ENCODE measurements around the gene AMOT. TPM values are rescaled to one million over a fixed set of nuclear protein-coding genes. Genes with fewer than 3 reads are reported as not detected.

Gene AMOT
- total RNA-seq, 2 donors from 2014 or later: 1.4 to 2.7 TPM

DNA sequence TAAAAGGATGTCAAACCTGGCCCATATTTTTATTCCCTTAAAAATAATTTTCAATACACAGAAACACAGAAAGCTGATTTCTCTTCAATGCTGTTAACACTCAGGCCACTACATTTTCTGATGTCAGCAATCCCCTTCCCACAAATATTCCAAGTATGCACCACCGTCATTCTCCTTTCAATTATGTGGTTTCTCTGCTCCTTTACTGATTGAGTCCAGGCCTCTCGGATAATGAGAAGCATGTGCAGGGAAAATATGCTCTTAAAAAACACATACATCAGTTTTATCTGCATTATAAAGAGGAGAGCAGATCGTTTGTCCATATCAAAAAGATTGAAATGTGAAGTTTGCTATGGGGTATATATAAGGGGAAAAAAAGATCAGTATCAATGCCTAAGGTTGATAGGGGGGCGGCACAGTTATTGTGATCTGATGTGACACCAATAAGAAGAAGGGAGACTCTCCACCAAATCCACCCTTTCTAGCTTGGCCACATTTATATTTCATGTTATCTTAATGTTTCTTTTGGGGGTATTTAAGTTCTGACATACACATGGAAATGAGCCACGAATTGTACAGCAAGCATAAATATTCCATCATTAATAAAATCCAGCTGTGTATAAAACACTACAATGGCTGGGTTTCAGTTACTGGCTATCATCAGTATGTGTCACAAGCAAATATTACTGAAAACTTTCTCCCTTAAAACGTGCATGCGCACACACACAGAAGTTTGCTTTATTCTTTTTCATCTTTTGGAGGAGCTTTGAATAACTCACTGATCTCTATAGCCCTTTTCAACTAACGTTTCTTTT lies 6.4 kb downstream of the AMOT start:
- ATAC-seq (no peak), DNase-seq (no peak)
- Mint-ChIP-seq H3K36me3 (ENCODE audit: low read depth) (no peaks in the 10 kb centered on the region), H3K27me3 (no peaks in the 10 kb centered on the region), H3K27ac (no peak overlapping the region), H3K4me1 (no peaks in the 10 kb centered on the region), H3K4me3 (no peak overlapping the region)
- H3K9me3 ChIP-seq (ENCODE audit: control insufficient read depth, low read length, poor library complexity, severe bottlenecking): no peaks in the 10 kb centered on the region

- Mint-ChIP-seq H3K4me3 (no peak overlapping the region), H3K4me1 (no peaks in the 10 kb centered on the region), H3K27me3 (no peaks in the 10 kb centered on the region), H3K36me3 (ENCODE audit: low read depth) (no peaks in the 10 kb centered on the region), H3K27ac (no peak overlapping the region)
- DNase-seq (no peak), ATAC-seq (no peak)
- no peaks in the 10 kb centered on the region for H3K9me3 ChIP-seq (ENCODE audit: control insufficient read depth, low read length, poor library complexity, severe bottlenecking)
Measured at GRCh38 chrX:112832481-112833095, 8.0 kb downstream of the AMOT start.

DNA sequence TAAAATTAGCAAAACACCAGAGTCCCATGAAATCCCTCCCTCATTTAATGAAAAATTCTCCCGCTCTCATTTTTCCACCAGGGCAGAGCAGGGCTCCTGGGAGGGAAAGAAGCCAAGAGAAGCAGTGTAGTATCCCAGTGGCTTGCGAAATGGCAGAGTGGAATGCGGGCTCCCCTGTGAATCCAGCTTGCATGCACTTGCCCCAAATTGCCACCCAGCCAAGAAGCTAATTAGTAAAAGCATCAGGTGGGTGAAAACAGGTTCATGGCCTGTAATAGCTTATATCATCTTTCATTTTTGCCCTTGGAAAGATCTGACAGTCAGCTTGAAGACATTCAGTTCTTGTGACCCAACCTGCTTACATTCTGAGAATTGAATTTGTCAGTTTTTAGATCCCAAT lies 10.1 kb downstream of the AMOT start:
- no peaks in the 10 kb centered on the region for H3K9me3 ChIP-seq (ENCODE audit: control insufficient read depth, low read length, poor library complexity, severe bottlenecking)
- no peak overlapping the region for H3K4me3 Mint-ChIP-seq
- ATAC-seq (no peak), DNase-seq (no peak)
- H3K36me3 Mint-ChIP-seq (ENCODE audit: low read depth): no peaks in the 10 kb centered on the region
- H3K27me3 Mint-ChIP-seq: no peaks in the 10 kb centered on the region
- no peaks in the 10 kb centered on the region for H3K4me1 Mint-ChIP-seq
- H3K27ac Mint-ChIP-seq: no peak overlapping the region

DNA sequence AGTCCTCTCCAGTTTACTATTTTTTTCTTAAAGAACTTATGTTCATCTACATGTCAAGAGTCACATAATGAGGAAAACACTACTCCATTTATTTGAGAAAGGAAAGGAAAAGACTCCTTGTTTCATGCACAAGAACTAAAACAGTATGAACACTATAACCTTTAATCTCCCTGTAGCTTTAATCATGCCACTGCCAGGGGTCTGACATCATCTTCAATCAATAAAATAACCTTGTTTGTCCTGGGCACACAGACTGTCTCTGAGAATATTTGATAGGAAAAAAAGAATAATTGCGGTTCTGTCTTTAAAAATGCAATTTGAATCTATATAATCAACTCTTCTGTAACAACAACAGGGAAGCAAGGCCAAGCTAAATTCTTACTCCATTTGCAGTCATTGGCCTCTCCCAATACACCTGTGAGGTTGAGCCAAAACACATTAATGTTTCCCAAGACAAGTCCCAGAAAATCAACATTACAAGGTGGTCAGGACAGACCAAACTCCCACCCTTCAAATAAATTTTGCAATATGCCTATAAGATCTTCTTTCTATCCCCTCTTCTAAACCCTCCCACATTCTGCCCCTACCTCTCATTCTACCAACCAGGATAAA lies 13.2 kb downstream of the AMOT start:
- H3K4me1 Mint-ChIP-seq: no peaks in the 10 kb centered on the region
- no peak for DNase-seq
- no peaks in the 10 kb centered on the region for H3K27me3 Mint-ChIP-seq
- H3K36me3 Mint-ChIP-seq (ENCODE audit: low read depth): no peaks in the 10 kb centered on the region
- no peaks in the 10 kb centered on the region for H3K9me3 ChIP-seq (ENCODE audit: control insufficient read depth, low read length, poor library complexity, severe bottlenecking)
- no peak overlapping the region for H3K4me3 Mint-ChIP-seq
- H3K27ac Mint-ChIP-seq: no peak overlapping the region
- ATAC-seq: no peak

DNA sequence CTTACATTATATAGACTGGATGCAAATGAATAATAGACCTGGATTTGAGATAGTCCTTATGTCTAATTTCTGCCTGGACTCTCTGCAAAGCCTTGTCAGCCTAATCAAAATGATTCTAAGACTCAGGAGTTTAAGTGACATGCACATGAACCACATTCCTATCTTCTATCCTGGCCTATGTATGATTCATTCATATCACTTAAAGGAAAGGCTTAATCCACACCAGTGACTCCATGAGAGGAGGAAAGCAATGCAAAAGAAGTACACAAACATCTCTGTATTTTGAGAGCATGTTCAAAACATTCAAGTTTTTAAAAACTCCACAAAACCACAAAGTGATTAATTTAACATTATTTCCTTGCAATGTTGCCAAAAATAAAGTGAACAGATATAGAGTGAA lies 14.6 kb downstream of the AMOT start:
- Mint-ChIP-seq H3K27ac (no peak overlapping the region), H3K4me3 (no peak overlapping the region), H3K27me3 (no peaks in the 10 kb centered on the region), H3K4me1 (no peaks in the 10 kb centered on the region), H3K36me3 (ENCODE audit: low read depth) (no peaks in the 10 kb centered on the region)
- ATAC-seq: no peak
- no peaks in the 10 kb centered on the region for H3K9me3 ChIP-seq (ENCODE audit: control insufficient read depth, low read length, poor library complexity, severe bottlenecking)
- no peak for DNase-seq

DNA sequence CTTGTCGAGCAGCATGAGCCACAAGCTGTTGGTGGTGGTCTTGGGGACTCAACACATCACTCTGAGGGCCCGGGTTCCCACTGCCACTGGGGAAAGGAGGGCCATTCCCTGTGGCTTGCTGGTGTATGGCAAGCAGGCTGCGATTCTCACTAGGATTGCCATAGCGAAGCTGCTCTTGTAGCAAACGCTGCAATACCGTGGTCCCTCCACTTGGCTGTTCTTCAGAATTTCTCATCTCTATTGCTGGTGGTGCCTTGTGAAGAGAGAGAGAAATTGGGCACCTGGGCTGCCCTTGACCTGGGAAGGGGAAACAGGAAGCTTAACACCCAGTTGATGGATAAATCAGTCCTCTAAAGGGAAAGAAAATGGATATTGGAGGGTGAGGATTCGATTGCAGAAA lies 17.7 kb downstream of the AMOT start:
- ATAC-seq: no peak
- no peaks in the 10 kb centered on the region for H3K4me1 Mint-ChIP-seq

DNA sequence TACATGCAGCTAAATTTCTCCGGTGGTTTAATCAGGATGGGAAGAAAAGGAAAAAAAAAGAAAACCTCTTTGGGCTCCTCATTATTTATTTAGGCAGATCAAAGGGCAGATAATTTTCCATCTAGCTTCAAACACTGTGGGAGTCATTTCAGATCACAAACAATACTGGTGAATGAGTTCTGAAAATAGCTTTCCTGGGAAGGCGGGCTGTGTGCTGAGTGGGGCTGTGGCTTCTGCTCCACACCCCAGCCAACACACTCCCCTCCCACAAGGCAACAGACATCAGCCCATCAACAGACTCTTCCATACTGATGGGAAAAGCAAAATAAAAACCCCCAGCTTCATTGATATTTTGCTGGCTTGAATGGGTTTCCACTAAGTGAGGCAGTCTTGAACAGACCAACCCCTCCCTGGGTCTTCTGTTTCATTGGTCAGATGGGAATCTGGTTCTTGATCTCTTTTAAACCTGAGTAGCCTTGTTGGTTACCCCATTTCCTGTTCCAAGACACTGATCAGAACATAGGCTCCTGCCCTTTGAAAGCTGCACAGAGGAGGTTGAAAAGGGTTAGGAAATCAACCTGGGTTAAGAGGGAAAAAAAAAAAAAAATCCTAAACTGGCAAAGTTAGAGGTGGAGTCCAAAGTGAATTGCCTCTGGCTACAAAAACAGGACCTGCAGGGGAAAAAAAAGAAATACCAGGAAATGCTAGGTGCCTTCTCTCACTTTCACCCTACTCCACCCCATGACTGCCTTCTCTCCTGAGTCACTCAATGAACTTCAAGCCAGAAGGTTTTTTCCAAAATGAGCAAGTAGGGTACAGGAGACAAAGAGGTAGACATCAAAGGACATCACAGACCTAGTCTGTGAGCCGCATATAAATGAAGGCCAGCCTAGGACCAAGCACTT lies 20.0 kb downstream of the AMOT start:
- Mint-ChIP-seq H3K4me1 (no peaks in the 10 kb centered on the region), H3K36me3 (ENCODE audit: low read depth) (no peaks in the 10 kb centered on the region), H3K4me3 (no peak overlapping the region), H3K27ac (no peak overlapping the region), H3K27me3 (no peaks in the 10 kb centered on the region)
- no peaks in the 10 kb centered on the region for H3K9me3 ChIP-seq (ENCODE audit: control insufficient read depth, low read length, poor library complexity, severe bottlenecking)
- no peak for DNase-seq
- no peak for ATAC-seq

More for the DNA sequence above, 17.7 kb downstream of the AMOT start:
- no peaks in the 10 kb centered on the region for H3K36me3 Mint-ChIP-seq (ENCODE audit: low read depth)
- H3K27ac Mint-ChIP-seq: no peak overlapping the region
- H3K4me3 Mint-ChIP-seq: no peak overlapping the region
- no peak for DNase-seq
- H3K9me3 ChIP-seq (ENCODE audit: control insufficient read depth, low read length, poor library complexity, severe bottlenecking): no peaks in the 10 kb centered on the region
- no peaks in the 10 kb centered on the region for H3K27me3 Mint-ChIP-seq

- Mint-ChIP-seq H3K27me3 (no peaks in the 10 kb centered on the region), H3K36me3 (ENCODE audit: low read depth) (no peaks in the 10 kb centered on the region)
Measured at GRCh38 chrX:112819813-112820212, 20.8 kb downstream of the AMOT start.

GRCh38 chrX:112819008-112819640 lies 21.5 kb downstream of the AMOT start:
- H3K36me3 Mint-ChIP-seq (ENCODE audit: low read depth): no peaks in the 10 kb centered on the region
- H3K27ac Mint-ChIP-seq: no peak overlapping the region
- no peak overlapping the region for H3K4me3 Mint-ChIP-seq
- H3K4me1 Mint-ChIP-seq: no peaks in the 10 kb centered on the region
- H3K9me3 ChIP-seq (ENCODE audit: control insufficient read depth, low read length, poor library complexity, severe bottlenecking): no peaks in the 10 kb centered on the region
- ATAC-seq: no peak
- no peak for DNase-seq
- no peaks in the 10 kb centered on the region for H3K27me3 Mint-ChIP-seq

More at GRCh38 chrX:112819813-112820212, 20.8 kb downstream of the AMOT start:
- no peak for DNase-seq
- Mint-ChIP-seq H3K4me1 (no peaks in the 10 kb centered on the region), H3K4me3 (no peak overlapping the region), H3K27ac (no peak overlapping the region)
- no peak for ATAC-seq
- no peaks in the 10 kb centered on the region for H3K9me3 ChIP-seq (ENCODE audit: control insufficient read depth, low read length, poor library complexity, severe bottlenecking)

DNA sequence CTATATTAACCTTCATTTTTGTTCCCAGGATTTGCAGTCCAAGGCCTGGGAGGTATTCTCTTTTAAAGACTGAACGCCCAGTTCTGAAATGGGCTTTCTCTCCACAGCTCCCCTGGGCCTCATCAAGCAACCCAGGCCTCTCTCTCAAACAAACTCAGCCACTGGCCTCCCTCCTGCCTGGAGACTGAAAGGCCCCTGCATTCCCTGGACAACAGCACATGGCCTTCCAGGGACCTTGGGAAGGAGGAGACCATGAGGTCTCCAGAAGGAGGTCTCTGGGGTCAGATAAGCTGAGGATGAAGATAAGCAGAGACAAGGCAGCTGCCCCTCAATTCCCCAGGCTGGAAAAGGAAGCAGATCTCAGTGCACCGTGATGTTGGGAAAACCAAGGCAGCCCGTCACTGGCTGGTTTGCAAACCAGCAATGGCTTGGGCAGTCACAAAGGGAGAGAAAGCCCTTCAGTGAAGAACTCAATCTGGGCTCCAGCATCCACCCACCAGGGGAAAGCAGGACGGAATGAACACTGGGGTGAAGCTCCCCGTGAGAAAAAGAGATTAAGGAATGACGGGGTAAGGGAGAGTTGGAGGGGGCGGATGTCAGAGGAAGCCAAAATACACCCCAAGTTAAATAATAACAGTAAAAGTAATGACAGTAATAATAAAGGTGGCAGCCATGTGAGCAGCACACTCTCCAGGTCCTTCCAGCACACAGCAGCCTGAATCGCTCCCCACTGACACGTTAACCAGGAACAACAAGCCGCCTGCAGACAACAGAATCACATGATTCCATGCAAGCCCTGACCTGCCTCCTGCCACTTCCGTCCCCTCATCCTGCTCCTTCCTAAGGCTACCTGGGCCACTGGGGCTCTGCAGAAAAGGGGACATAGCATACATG lies 22.3 kb downstream of the AMOT start:
- ATAC-seq: no peak
- no peak overlapping the region for H3K4me3 Mint-ChIP-seq
- no peaks in the 10 kb centered on the region for H3K9me3 ChIP-seq (ENCODE audit: control insufficient read depth, low read length, poor library complexity, severe bottlenecking)
- DNase-seq: no peak
- H3K36me3 Mint-ChIP-seq (ENCODE audit: low read depth): peaks cover under 1% of the 10 kb centered on the region
- no peak overlapping the region for H3K27ac Mint-ChIP-seq
- H3K27me3 Mint-ChIP-seq: no peaks in the 10 kb centered on the region
- H3K4me1 Mint-ChIP-seq: no peaks in the 10 kb centered on the region

DNA sequence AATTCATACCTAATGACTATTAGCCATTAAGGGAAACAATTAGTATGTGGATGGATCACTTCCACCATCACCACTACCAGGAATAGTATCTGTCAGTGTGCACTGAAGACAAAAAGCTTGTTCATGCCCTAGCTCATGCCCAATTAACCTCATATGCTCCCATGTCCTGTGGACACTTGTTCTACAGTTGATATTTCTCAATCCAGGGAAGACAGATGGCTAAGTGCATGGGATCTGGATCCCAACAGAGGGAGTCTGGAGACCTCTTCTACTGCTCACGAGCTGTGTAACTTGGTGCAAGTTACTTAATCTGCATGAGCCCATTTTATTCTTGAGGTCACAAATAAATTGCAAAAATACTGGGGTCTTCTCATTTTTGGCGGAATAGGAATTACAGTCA lies 23.7 kb downstream of the AMOT start:
- no peak for ATAC-seq
- Mint-ChIP-seq H3K4me1 (no peaks in the 10 kb centered on the region), H3K4me3 (no peak overlapping the region)

GRCh38 chrX:112814496-112814895 lies 26.1 kb downstream of the AMOT start:
- Mint-ChIP-seq H3K27me3 (no peaks in the 10 kb centered on the region), H3K4me1 (no peaks in the 10 kb centered on the region), H3K4me3 (no peak overlapping the region), H3K36me3 (ENCODE audit: low read depth) (peaks cover 2% of the 10 kb centered on the region), H3K27ac (no peak overlapping the region)
- ATAC-seq (no peak), DNase-seq (no peak)
- H3K9me3 ChIP-seq (ENCODE audit: control insufficient read depth, low read length, poor library complexity, severe bottlenecking): no peaks in the 10 kb centered on the region

More for the DNA sequence above, 23.7 kb downstream of the AMOT start:
- Mint-ChIP-seq H3K36me3 (ENCODE audit: low read depth) (peaks cover 2% of the 10 kb centered on the region), H3K27ac (no peak overlapping the region), H3K27me3 (no peaks in the 10 kb centered on the region)
- no peak for DNase-seq
- H3K9me3 ChIP-seq (ENCODE audit: control insufficient read depth, low read length, poor library complexity, severe bottlenecking): no peaks in the 10 kb centered on the region
